Stimulated activated naive B cell treated with anti-CD40 and anti-IgM and Interleukin-4, amounts not matched to agents 10 μg/mL and 1 μg/mL and 100 μg/mL, for 72 hours (primary cell): ENCODE results near the gene ZNF808.
A peak's percentile ranks its signal among the peaks of the same experiment; 100 is the strongest.
"Not testable (repeated sequence)": the region's sequence is repeated elsewhere in the genome, so short reads cannot be mapped to it uniquely, and the experiment has no call there.

Experiments
- ATAC-seq, 2 donors: fragments of 150-1000 bp; cut with Tn5 transposase; replicated peaks; 2 replicates each; pipeline ENCODE4 v1.10.0; 2021; ENCODE audit warnings: moderate library complexity in 1 of 2
- DNase-seq: peaks from one replicate; pipeline ENCODE4 v3.0.0; 2021
- H3K27ac Mint-ChIP-seq: one replicate; pipeline ENCODE4 v1.8.0; 2022; ENCODE audit warnings: mild to moderate bottlenecking, mixed read lengths
- H3K27me3 Mint-ChIP-seq, 2 donors: one replicate each; pipeline ENCODE4 v1.8.0; 2022; ENCODE audit warnings: mixed read lengths in 2 of 2
- H3K36me3 Mint-ChIP-seq, 2 donors: one replicate each; pipeline ENCODE4 v1.8.0; 2022; ENCODE audit warnings: mixed read lengths in 2 of 2, mild to moderate bottlenecking in 1 of 2
- H3K4me1 Mint-ChIP-seq, 2 donors: one replicate each; pipeline ENCODE4 v1.8.0; 2022; ENCODE audit warnings: mixed read lengths in 2 of 2, mild to moderate bottlenecking in 1 of 2
- H3K4me3 Mint-ChIP-seq, 2 donors: one replicate each; pipeline ENCODE4 v1.8.0; 2022; ENCODE audit warnings: mild to moderate bottlenecking in 2 of 2, mixed read lengths in 2 of 2, moderate library complexity in 1 of 2
- H3K9me3 Mint-ChIP-seq, 2 donors: one replicate each; pipeline ENCODE4 v1.8.0; 2022; ENCODE audit warnings: mixed read lengths in 2 of 2, mild to moderate bottlenecking in 1 of 2

ZNF808 gene

GRCh38 chr19:52519175-52519574 lies 8.3 kb upstream of the ZNF808 start:
- Mint-ChIP-seq H3K9me3 (peaks cover 28 to 29% of the 10 kb centered on the region in 2 donors), H3K36me3 (peaks cover 17 to 41% of the 10 kb centered on the region in 2 donors), H3K27me3 (peaks cover 10 to 22% of the 10 kb centered on the region in 2 donors)
- not testable (repeated sequence) for H3K27ac Mint-ChIP-seq, H3K4me1 Mint-ChIP-seq, H3K4me3 Mint-ChIP-seq, DNase-seq, ATAC-seq

- ATAC-seq: no peak
- Mint-ChIP-seq H3K9me3 (peaks cover 27% of the 10 kb centered on the region in 2 donors), H3K4me1 (no peaks in the 10 kb centered on the region), H3K36me3 (peaks cover 14 to 35% of the 10 kb centered on the region in 2 donors), H3K27me3 (peaks cover 10 to 22% of the 10 kb centered on the region in 2 donors), H3K27ac (no peak overlapping the region), H3K4me3 (no peak overlapping the region)
- no peak for DNase-seq
Observed at GRCh38 chr19:52520013-52520412, 7.5 kb upstream of the ZNF808 start.

GRCh38 chr19:52522551-52522950 lies 4.9 kb upstream of the ZNF808 start:
- H3K4me1 Mint-ChIP-seq: peaks cover 0 to 3% of the 10 kb centered on the region in 2 donors
- H3K9me3 Mint-ChIP-seq: peaks cover 11 to 15% of the 10 kb centered on the region in 2 donors
- ATAC-seq: no peak
- DNase-seq: no peak
- peak overlapping the region; percentile 31 for H3K27ac Mint-ChIP-seq
- H3K4me3 Mint-ChIP-seq: no peak overlapping the region
- H3K27me3 Mint-ChIP-seq: peaks cover 5 to 22% of the 10 kb centered on the region in 2 donors
- H3K36me3 Mint-ChIP-seq: peaks cover 3 to 11% of the 10 kb centered on the region in 2 donors

- H3K4me3 Mint-ChIP-seq: no peak overlapping the region
- H3K27me3 Mint-ChIP-seq: peaks cover 5 to 11% of the 10 kb centered on the region in 2 donors
- peaks cover 11 to 14% of the 10 kb centered on the region in 2 donors for H3K4me1 Mint-ChIP-seq
- DNase-seq (no peak), ATAC-seq (no peak)
- H3K9me3 Mint-ChIP-seq: peaks cover 11 to 17% of the 10 kb centered on the region in 2 donors
- peaks cover 12 to 22% of the 10 kb centered on the region in 2 donors for H3K36me3 Mint-ChIP-seq
- no peak overlapping the region for H3K27ac Mint-ChIP-seq
Observed at GRCh38 chr19:52524086-52524485, 3.4 kb upstream of the ZNF808 start.

GRCh38 chr19:52527956-52528351 lies 486 bp downstream of the ZNF808 start:
- Mint-ChIP-seq H3K4me3 (peak overlapping the region; percentile 97 to 99), H3K36me3 (peaks cover 20 to 33% of the 10 kb centered on the region in 2 donors), H3K4me1 (peaks cover 17 to 21% of the 10 kb centered on the region in 2 donors), H3K27ac (peak overlapping the region; percentile 99), H3K27me3 (no peaks in the 10 kb centered on the region), H3K9me3 (peaks cover 3 to 6% of the 10 kb centered on the region in 2 donors)
- ATAC-seq (peak in 1 of 2 donors; percentile 3), DNase-seq (no peak)

- Mint-ChIP-seq H3K36me3 (peaks cover 34 to 54% of the 10 kb centered on the region in 2 donors), H3K4me1 (peaks cover 25 to 51% of the 10 kb centered on the region in 2 donors), H3K27ac (no peak overlapping the region)
Observed at GRCh38 chr19:52532480-52532879, 5.0 kb downstream of the ZNF808 start.

GRCh38 chr19:52533901-52534300 lies 6.4 kb downstream of the ZNF808 start:
- H3K27ac Mint-ChIP-seq: no peak overlapping the region
- H3K36me3 Mint-ChIP-seq: peaks cover 30 to 52% of the 10 kb centered on the region in 2 donors
- no peak overlapping the region for H3K4me3 Mint-ChIP-seq
- H3K9me3 Mint-ChIP-seq: peaks cover under 1 to 1% of the 10 kb centered on the region in 2 donors
- DNase-seq (no peak), ATAC-seq (no peak)
- peaks cover 21 to 49% of the 10 kb centered on the region in 2 donors for H3K4me1 Mint-ChIP-seq
- no peaks in the 10 kb centered on the region for H3K27me3 Mint-ChIP-seq

More at GRCh38 chr19:52532480-52532879, 5.0 kb downstream of the ZNF808 start:
- H3K4me3 Mint-ChIP-seq: no peak overlapping the region
- DNase-seq: no peak
- no peaks in the 10 kb centered on the region for H3K27me3 Mint-ChIP-seq
- ATAC-seq: no peak
- peaks cover 1 to 6% of the 10 kb centered on the region in 2 donors for H3K9me3 Mint-ChIP-seq

- not testable (repeated sequence) for H3K27me3 Mint-ChIP-seq, H3K9me3 Mint-ChIP-seq, DNase-seq
- Mint-ChIP-seq H3K4me3 (peak overlapping the region; percentile 87 to 91), H3K36me3 (peaks cover 32 to 53% of the 10 kb centered on the region in 2 donors), H3K27ac (peak overlapping the region; percentile 94), H3K4me1 (peaks cover 18 to 45% of the 10 kb centered on the region in 2 donors)
- ATAC-seq: peak; percentile 2 to 6
Observed at GRCh38 chr19:52535385-52535770, 7.9 kb downstream of the ZNF808 start.

GRCh38 chr19:52535771-52536447 lies 8.4 kb downstream of the ZNF808 start:
- Mint-ChIP-seq H3K9me3 (no peaks in the 10 kb centered on the region), H3K27me3 (no peaks in the 10 kb centered on the region), H3K4me1 (peaks cover 18 to 45% of the 10 kb centered on the region in 2 donors), H3K4me3 (peak overlapping the region; percentile 87 to 91), H3K36me3 (peaks cover 36 to 56% of the 10 kb centered on the region in 2 donors), H3K27ac (peak overlapping the region; percentile 94)
- ATAC-seq (peak; percentile 95 to 96), DNase-seq (peak; percentile 76)

- ATAC-seq (peak; percentile 57 to 58), DNase-seq (peak; percentile 46)
- Mint-ChIP-seq H3K27me3 (no peaks in the 10 kb centered on the region), H3K4me3 (peak overlapping the region; percentile 87 to 91), H3K9me3 (no peaks in the 10 kb centered on the region), H3K27ac (peak overlapping the region; percentile 94), H3K36me3 (peaks cover 39 to 56% of the 10 kb centered on the region in 2 donors), H3K4me1 (peaks cover 18 to 45% of the 10 kb centered on the region in 2 donors)
Observed at GRCh38 chr19:52536448-52536800, 9.0 kb downstream of the ZNF808 start.

- not testable (repeated sequence) for H3K9me3 Mint-ChIP-seq, H3K27ac Mint-ChIP-seq, ATAC-seq, H3K4me3 Mint-ChIP-seq, DNase-seq, H3K27me3 Mint-ChIP-seq
- Mint-ChIP-seq H3K4me1 (peaks cover 32 to 53% of the 10 kb centered on the region in 2 donors), H3K36me3 (peaks cover 42 to 62% of the 10 kb centered on the region in 2 donors)
Observed at GRCh38 chr19:52538815-52539214, 11.3 kb downstream of the ZNF808 start.

GRCh38 chr19:52541176-52541575 lies 13.7 kb downstream of the ZNF808 start:
- H3K4me1 Mint-ChIP-seq: peaks cover 28 to 36% of the 10 kb centered on the region in 2 donors
- DNase-seq, ATAC-seq, H3K27me3 Mint-ChIP-seq, H3K4me3 Mint-ChIP-seq, H3K27ac Mint-ChIP-seq, H3K9me3 Mint-ChIP-seq: not testable (repeated sequence)
- peaks cover 42 to 70% of the 10 kb centered on the region in 2 donors for H3K36me3 Mint-ChIP-seq

- peaks cover 3 to 4% of the 10 kb centered on the region in 2 donors for H3K9me3 Mint-ChIP-seq
- DNase-seq (no peak), ATAC-seq (no peak)
- H3K27me3 Mint-ChIP-seq: no peaks in the 10 kb centered on the region
- peaks cover 46 to 71% of the 10 kb centered on the region in 2 donors for H3K36me3 Mint-ChIP-seq
- H3K4me3 Mint-ChIP-seq: no peak overlapping the region
- no peak overlapping the region for H3K27ac Mint-ChIP-seq
- H3K4me1 Mint-ChIP-seq: peaks cover 25 to 31% of the 10 kb centered on the region in 2 donors
Observed at GRCh38 chr19:52541608-52542007, 14.1 kb downstream of the ZNF808 start.

- H3K27ac Mint-ChIP-seq: peak overlapping the region; percentile 79
- H3K4me1 Mint-ChIP-seq: peaks cover 21 to 22% of the 10 kb centered on the region in 2 donors
- ATAC-seq, H3K9me3 Mint-ChIP-seq, DNase-seq, H3K27me3 Mint-ChIP-seq: not testable (repeated sequence)
- H3K36me3 Mint-ChIP-seq: peaks cover 49 to 71% of the 10 kb centered on the region in 2 donors
- peak overlapping the region; percentile 32 to 41 for H3K4me3 Mint-ChIP-seq
Observed at GRCh38 chr19:52542541-52542940, 15.1 kb downstream of the ZNF808 start.
